ENCODE results near the gene IL1RL2.

Gene IL1RL2

GRCh38 chr2:102186791-102187495 lies at the start of gene IL1RL2:
Gene IL1RL2 (plus strand): TSS chr2:102187023. CDS start chr2:102187868, 845 bp downstream.
- peak in 1 of 3 donors; percentile 23 for DNase-seq (ENCODE audit: low read depth in 2 of 3, low spot score in 1 of 3)

DNA sequence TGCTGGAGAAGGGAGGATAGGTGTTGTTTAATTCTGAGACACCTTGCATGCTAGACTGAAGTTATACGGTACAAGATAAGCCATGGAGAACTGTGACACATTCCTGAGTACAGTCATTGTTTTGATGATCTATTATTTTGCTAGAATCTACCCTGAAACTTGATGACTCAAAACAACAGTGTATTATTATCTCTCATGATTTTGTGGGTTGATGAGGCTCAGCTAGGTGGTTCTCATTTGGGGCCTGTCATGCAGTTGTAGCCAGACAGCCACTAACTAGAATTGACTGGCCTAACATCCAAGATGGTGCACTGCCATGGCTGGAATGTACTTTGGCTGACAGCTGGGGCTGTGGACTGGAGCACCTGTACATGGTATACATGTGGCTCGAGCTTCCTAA lies 49.7 kb upstream of the IL1RL2 start:
- DNase-seq (ENCODE audit: low read depth in 2 of 3, low spot score in 1 of 3) = peak; percentile 33 to 43 (median 39)

DNA sequence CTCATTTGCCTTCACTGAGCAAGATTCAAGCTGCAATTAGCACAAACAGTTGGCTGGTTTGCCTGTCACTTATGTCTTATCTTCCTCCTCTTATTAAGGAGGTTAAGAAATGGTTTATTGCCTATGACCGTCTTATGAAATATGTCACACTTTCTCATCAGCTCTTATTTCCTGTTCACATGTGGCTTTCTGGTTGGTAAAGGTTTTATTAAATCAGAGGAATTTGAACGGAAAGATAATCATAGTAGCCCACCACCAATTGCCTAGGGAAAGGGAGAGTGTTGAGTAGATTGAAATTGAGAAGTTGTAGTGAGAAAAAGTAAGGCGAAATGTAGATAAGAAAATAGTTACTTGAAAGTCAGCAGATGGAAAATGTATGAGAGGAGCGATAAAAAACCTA lies 48.5 kb upstream of the IL1RL2 start:
- DNase-seq (ENCODE audit: low read depth in 2 of 3, low spot score in 1 of 3) = no peak

DNA sequence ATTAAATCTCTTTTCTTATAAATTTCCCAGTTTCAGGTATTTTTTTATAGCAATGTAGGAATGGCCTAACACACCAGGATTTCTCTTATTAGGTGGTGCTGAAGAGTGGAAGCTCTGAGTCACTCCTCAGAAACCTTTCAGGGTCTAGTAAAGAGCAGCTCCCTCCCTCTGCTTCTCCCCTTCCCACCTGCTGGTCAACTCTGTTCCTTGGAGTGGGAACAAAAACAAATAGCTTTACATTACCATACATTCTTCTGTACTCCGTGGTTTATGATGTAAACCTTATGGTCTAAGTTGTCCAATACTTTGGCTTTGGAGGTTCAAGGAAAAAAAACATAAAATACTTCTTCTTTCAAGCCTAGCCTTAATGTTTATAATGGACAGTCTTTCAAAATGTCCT lies 47.0 kb upstream of the IL1RL2 start:
- DNase-seq (ENCODE audit: low read depth in 2 of 3, low spot score in 1 of 3) = no peak

- no peak for DNase-seq (ENCODE audit: low read depth in 2 of 3, low spot score in 1 of 3)
Measured at GRCh38 chr2:102140377-102140776, 46.4 kb upstream of the IL1RL2 start.

- no peak for DNase-seq (ENCODE audit: low read depth in 2 of 3, low spot score in 1 of 3)
Measured at GRCh38 chr2:102141011-102141943, 45.5 kb upstream of the IL1RL2 start.

GRCh38 chr2:102141970-102142828 lies 44.6 kb upstream of the IL1RL2 start, which contains the start of gene IL1R1:
Gene IL1R1 (plus strand): TSS chr2:102142746. CDS start chr2:102157725, 14,979 bp downstream.
- no peak for DNase-seq (ENCODE audit: low read depth in 2 of 3, low spot score in 1 of 3)

DNA sequence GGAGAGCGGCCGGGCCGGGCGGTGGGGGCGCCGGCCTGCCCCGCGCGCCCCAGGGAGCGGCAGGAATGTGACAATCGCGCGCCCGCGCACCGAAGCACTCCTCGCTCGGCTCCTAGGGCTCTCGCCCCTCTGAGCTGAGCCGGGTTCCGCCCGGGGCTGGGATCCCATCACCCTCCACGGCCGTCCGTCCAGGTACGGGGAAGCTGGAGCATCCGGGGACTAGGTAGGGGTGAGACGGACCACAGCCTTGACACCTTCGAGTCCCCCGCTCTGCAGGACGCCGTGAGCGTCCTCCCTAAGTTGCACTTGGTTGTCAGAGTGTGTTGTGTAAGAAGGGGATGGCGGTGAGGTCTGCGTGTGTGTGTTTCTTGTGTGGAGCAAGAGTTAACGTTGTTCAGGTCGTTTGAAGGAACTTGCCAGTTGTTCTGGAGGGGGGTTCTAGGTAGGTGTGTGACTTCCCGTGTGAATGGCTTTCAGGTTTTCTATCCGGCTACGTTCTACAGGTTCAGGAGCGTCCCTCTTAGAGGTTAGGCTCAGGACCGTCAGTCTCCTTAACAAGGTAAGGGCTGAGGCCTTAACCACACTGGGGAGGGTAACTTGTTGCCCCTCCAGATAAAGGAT lies 43.9 kb upstream of the IL1RL2 start:
- DNase-seq (ENCODE audit: low read depth in 2 of 3, low spot score in 1 of 3) = no peak

DNA sequence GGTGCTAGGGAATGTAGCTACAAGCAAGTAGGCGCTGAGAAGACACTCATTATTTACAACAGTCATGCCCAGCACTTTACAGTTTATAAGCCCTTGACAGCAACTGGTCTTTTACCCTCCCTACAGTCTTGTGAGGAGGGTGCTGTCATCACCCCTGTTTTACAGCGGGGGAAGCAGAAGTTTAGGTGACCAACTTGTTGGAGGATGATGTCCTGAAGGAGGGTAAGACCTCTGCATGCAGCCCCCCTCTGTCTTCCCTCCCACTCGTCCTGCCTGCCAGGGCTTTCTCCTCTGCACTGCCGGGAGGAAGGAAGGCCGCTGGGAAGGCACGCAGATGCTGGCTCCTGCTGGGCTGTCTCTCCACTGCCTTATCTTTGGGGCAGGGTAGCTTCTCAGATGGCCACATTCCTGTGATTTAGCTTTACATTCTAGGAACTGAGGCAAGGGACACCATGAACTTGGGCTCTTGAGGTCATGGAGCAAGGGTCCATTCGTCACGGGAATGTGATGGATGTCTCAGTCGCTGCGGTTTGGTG lies 43.3 kb upstream of the IL1RL2 start:
- DNase-seq (ENCODE audit: low read depth in 2 of 3, low spot score in 1 of 3) = no peak

- no peak for DNase-seq (ENCODE audit: low read depth in 2 of 3, low spot score in 1 of 3)
Measured at GRCh38 chr2:102144128-102144527, 42.7 kb upstream of the IL1RL2 start.

- DNase-seq (ENCODE audit: low read depth in 2 of 3, low spot score in 1 of 3) = no peak
Measured at GRCh38 chr2:102145107-102145506, 41.7 kb upstream of the IL1RL2 start.

DNA sequence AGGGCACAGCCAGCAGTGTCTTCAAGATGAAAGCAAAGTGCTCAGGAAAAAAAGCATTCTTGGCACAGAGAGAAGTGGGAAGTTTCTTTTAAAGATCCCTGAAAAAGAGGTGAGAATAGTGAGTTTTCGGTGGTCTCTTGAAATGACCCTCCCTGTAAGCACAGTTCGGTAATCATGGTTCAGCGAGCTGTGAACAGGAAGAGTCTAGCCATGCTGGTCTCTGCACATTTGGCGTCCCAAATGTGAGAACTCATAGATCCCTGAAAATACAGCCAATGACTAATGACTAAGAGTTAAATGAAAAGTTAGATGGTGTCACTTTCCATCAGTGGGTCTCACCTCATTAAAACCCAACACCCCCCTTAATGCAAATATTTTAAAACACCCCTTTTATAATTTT lies 40.9 kb upstream of the IL1RL2 start:
- DNase-seq (ENCODE audit: low read depth in 2 of 3, low spot score in 1 of 3) = no peak

DNA sequence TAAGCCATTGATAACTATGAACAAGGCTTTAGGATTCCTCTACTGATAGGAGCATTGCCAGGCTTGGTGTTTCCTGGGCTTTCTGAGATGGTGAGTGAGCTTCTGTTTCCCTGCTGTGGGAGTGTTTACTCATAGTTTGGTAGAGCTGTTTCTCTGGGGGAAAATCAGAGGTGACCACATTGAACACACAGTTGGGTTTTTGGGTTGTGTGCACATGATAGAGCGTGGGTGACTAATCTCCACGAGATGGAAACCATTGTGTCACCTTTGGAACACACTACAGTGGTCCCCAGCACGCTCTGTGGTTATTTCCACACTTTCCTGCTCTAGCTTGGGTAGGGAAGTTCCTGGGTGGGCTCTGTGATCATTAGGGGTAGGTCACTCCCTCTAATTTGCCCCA lies 38.9 kb upstream of the IL1RL2 start:
- peak; percentile 50 to 63 (median 61) for DNase-seq (ENCODE audit: low read depth in 2 of 3, low spot score in 1 of 3)

DNA sequence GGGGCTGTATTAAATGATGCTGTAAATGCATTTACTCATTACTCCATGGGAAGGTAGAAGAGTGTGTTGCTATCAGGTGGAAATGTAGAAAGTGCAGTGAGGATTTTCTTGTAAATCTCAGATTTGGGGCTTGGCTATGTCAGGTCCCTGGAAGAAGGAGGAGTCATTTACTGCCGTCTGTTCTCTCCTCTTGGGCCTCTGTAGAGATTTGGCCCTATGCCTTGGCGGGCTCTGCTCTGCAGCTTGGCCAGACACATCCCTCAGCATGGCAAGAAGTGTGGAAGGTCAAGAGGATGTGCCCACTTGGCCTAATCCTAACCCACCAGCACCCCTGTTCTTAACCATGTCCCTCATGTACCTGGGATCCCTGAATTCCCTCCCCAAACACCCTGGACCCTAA lies 37.6 kb upstream of the IL1RL2 start:
- no peak for DNase-seq (ENCODE audit: low read depth in 2 of 3, low spot score in 1 of 3)

- no peak for DNase-seq (ENCODE audit: low read depth in 2 of 3, low spot score in 1 of 3)
Measured at GRCh38 chr2:102149644-102150455, 37.0 kb upstream of the IL1RL2 start.

DNA sequence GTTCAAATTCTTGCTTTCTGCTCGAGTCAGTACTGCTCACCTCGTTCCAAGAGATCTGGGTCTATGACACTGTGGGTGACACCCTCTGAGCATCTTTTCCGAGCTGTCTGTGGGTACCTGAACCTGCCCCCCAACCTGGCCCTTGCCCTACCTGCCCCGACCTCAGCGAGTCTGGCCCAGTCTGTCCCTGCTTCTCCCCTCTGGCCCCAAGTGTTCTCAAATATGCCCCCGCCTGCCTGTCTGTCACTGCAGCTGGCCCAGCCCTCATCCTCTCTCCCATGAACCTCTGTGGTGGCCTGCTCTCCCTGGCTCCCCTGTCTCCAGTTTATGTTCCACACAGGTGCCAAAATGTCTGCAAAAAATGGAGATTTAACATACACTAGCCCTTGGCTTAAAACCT lies 32.5 kb upstream of the IL1RL2 start:
- no peak for DNase-seq (ENCODE audit: low read depth in 2 of 3, low spot score in 1 of 3)

- no peak for DNase-seq (ENCODE audit: low read depth in 2 of 3, low spot score in 1 of 3)
Measured at GRCh38 chr2:102154946-102155702, 31.7 kb upstream of the IL1RL2 start.

DNA sequence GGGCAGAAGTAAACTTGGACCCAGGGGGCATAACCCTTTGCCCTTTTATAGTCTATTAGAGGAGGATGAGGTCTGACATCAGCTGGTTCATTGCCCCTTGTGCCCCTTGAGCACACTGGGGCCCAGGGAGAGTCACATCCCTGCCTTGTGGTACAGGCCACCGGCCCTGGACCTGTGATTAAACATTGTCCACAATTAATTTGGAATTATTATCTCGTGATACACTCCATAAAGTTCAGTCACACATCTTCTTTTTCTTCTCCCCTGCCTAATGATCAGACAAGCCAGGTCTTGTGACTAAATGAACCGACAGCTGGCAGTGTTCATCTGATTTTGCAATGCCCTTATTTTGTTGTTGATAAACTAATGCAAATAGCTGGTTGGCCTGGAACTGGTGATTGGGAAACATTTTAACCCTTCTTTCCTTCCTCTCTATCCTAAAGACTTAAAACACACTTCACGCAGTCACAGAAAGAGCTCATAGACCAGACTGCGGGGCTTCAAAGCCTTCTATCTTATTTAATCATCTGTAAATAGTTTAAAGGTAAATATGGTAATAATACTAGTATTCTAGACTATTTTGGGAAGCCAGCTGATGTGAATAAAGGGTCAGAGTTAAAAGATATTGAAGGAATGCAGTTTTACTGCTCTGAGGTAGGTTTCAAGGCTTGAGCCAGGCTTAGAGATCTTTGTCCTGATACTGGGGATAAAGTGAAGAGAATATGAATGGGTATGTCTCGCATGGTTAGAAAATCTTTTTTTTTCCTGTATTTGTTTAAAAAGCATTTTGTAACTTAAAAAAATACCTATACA lies 30.9 kb upstream of the IL1RL2 start:
- no peak for DNase-seq (ENCODE audit: low read depth in 2 of 3, low spot score in 1 of 3)
